CD1c-positive myeloid dendritic cell (primary cell): ENCODE results near the gene KLHL29.
"Not testable (repeated sequence)": the region's sequence is repeated elsewhere in the genome, so short reads cannot be mapped to it uniquely, and the experiment has no call there.

Experiments used
- DNase-seq: peaks from one replicate; pipeline ENCODE4 v3.0.0-alpha.2; 2016; ENCODE audit errors: extremely low spot score

Gene KLHL29

GRCh38 chr2:23718931-23719700 is 334.1 kb downstream of the KLHL29 start:
- no peak for DNase-seq

- no peak for DNase-seq
These were observed 334.7 kb downstream of the KLHL29 start for GRCh38 chr2:23719716-23720115.

- no peak for DNase-seq
These were observed 335.9 kb downstream of the KLHL29 start for GRCh38 chr2:23720705-23721453.

GRCh38 chr2:23721454-23721826 is 336.5 kb downstream of the KLHL29 start:
- DNase-seq = no peak

GRCh38 chr2:23722255-23722654 is 337.3 kb downstream of the KLHL29 start:
- DNase-seq = no peak

GRCh38 chr2:23723029-23723428 is 338.1 kb downstream of the KLHL29 start:
- DNase-seq = not testable (repeated sequence)

- DNase-seq = peak; percentile 84
These were observed 349.4 kb downstream of the KLHL29 start for GRCh38 chr2:23734416-23734815.

- DNase-seq = not testable (repeated sequence)
These were observed 351.8 kb downstream of the KLHL29 start for GRCh38 chr2:23736783-23737182.

GRCh38 chr2:23745068-23745725 is 360.2 kb downstream of the KLHL29 start:
- no peak for DNase-seq

GRCh38 chr2:23745726-23746105 is 360.7 kb downstream of the KLHL29 start:
- no peak for DNase-seq

- no peak for DNase-seq
These were observed 361.3 kb downstream of the KLHL29 start for GRCh38 chr2:23746141-23746863.

- no peak for DNase-seq
These were observed 366.8 kb downstream of the KLHL29 start for GRCh38 chr2:23751747-23752265.

- no peak for DNase-seq
These were observed 368.5 kb downstream of the KLHL29 start for GRCh38 chr2:23753291-23754010.

GRCh38 chr2:23754970-23755369 is 370.0 kb downstream of the KLHL29 start:
- no peak for DNase-seq

- no peak for DNase-seq
These were observed 371.8 kb downstream of the KLHL29 start for GRCh38 chr2:23756593-23757292.

GRCh38 chr2:23757686-23758433 is 372.9 kb downstream of the KLHL29 start:
- DNase-seq = peak; percentile 70
